ENCODE measurements around the gene CCDC187. TPM values are rescaled to one million over a fixed set of nuclear protein-coding genes. Genes with fewer than 3 reads are reported as not detected.

CCDC187 gene
- total RNA-seq, 1 donor from 2014 or later = not detected

- H3K27ac Mint-ChIP-seq = no peak overlapping the region
- H3K4me3 ChIP-seq = no peak overlapping the region
- H3K4me2 ChIP-seq = no peak overlapping the region
- H3K27ac ChIP-seq = no peak overlapping the region
- no peaks in the 10 kb centered on the region for H3K36me3 Mint-ChIP-seq
- H3K27me3 ChIP-seq = no peaks in the 10 kb centered on the region
- DNase-seq (ENCODE audit: low spot score) = no peak
- H4K20me1 ChIP-seq (ENCODE audit: low read depth) = no peaks in the 10 kb centered on the region
- H3K4me1 ChIP-seq = peaks cover 3% of the 10 kb centered on the region
- H3K79me2 ChIP-seq (ENCODE audit: low read depth) = no peaks in the 10 kb centered on the region
- TF ChIP-seq EZH2 (IDR thresholded peaks at IDR 0.05) (no peak), EZH2phosphoT487 (IDR thresholded peaks at IDR 0.05) (no peak), CTCF (IDR thresholded peaks at IDR 0.05) (no peak)
- H3K36me3 ChIP-seq = no peaks in the 10 kb centered on the region
- no peaks in the 10 kb centered on the region for H3K27me3 Mint-ChIP-seq (ENCODE audit: insufficient read depth, low read depth)
- no peaks in the 10 kb centered on the region for H3K9me3 ChIP-seq (ENCODE audit: low read depth)
- H3F3A ChIP-seq (ENCODE audit: low read depth) = peaks cover 1% of the 10 kb centered on the region
- H3K4me1 Mint-ChIP-seq = no peaks in the 10 kb centered on the region
- H3K9me3 Mint-ChIP-seq = no peaks in the 10 kb centered on the region
- H2AFZ ChIP-seq (replicated peaks) = no peak overlapping the region
- no peak overlapping the region for H3K4me3 Mint-ChIP-seq
- no peak overlapping the region for H3K9ac ChIP-seq
These were observed 47.4 kb upstream of the CCDC187 start for GRCh38 chr9:136351252-136351800.

- H2AFZ ChIP-seq (replicated peaks) = no peak overlapping the region
- no peak overlapping the region for H3K4me3 ChIP-seq
- H3K4me1 ChIP-seq = peaks cover 12% of the 10 kb centered on the region
- TF ChIP-seq EZH2 (IDR thresholded peaks at IDR 0.05) = no peak
- TF ChIP-seq EZH2phosphoT487 (IDR thresholded peaks at IDR 0.05) = no peak
- TF ChIP-seq CTCF (IDR thresholded peaks at IDR 0.05) = no peak
- H3K79me2 ChIP-seq (ENCODE audit: low read depth) = no peaks in the 10 kb centered on the region
- H3K4me2 ChIP-seq = no peak overlapping the region
- H4K20me1 ChIP-seq (ENCODE audit: low read depth) = no peaks in the 10 kb centered on the region
- H3F3A ChIP-seq (ENCODE audit: low read depth) = peaks cover 9% of the 10 kb centered on the region
- Mint-ChIP-seq H3K4me3 (no peak overlapping the region), H3K4me1 (peaks cover 3% of the 10 kb centered on the region), H3K27me3 (ENCODE audit: insufficient read depth, low read depth) (peaks cover 4% of the 10 kb centered on the region), H3K27ac (no peak overlapping the region), H3K36me3 (no peaks in the 10 kb centered on the region), H3K9me3 (no peaks in the 10 kb centered on the region)
- DNase-seq (ENCODE audit: low spot score) = no peak
- no peak overlapping the region for H3K27ac ChIP-seq
- no peaks in the 10 kb centered on the region for H3K9me3 ChIP-seq (ENCODE audit: low read depth)
- H3K36me3 ChIP-seq = no peaks in the 10 kb centered on the region
- no peak overlapping the region for H3K9ac ChIP-seq
- no peaks in the 10 kb centered on the region for H3K27me3 ChIP-seq
These were observed 45.7 kb upstream of the CCDC187 start for GRCh38 chr9:136349546-136349945.

- H3K9me3 Mint-ChIP-seq = no peaks in the 10 kb centered on the region
- no peaks in the 10 kb centered on the region for H3K27me3 ChIP-seq
- no peak overlapping the region for H3K27ac ChIP-seq
- H2AFZ ChIP-seq (replicated peaks) = no peak overlapping the region
- no peak overlapping the region for H3K4me2 ChIP-seq
- H3K36me3 Mint-ChIP-seq = no peaks in the 10 kb centered on the region
- H3K4me1 Mint-ChIP-seq = peaks cover 3% of the 10 kb centered on the region
- H3K9ac ChIP-seq = no peak overlapping the region
- no peaks in the 10 kb centered on the region for H3K9me3 ChIP-seq (ENCODE audit: low read depth)
- no peak for DNase-seq (ENCODE audit: low spot score)
- H3K4me3 ChIP-seq = no peak overlapping the region
- peaks cover 11% of the 10 kb centered on the region for H3F3A ChIP-seq (ENCODE audit: low read depth)
- no peak for TF ChIP-seq CTCF (IDR thresholded peaks at IDR 0.05)
- no peak for TF ChIP-seq EZH2 (IDR thresholded peaks at IDR 0.05)
- TF ChIP-seq EZH2phosphoT487 (IDR thresholded peaks at IDR 0.05) = no peak
- peaks cover 4% of the 10 kb centered on the region for H3K27me3 Mint-ChIP-seq (ENCODE audit: insufficient read depth, low read depth)
- peaks cover 12% of the 10 kb centered on the region for H3K4me1 ChIP-seq
- H3K4me3 Mint-ChIP-seq = no peak overlapping the region
- H4K20me1 ChIP-seq (ENCODE audit: low read depth) = no peaks in the 10 kb centered on the region
- no peaks in the 10 kb centered on the region for H3K36me3 ChIP-seq
- H3K79me2 ChIP-seq (ENCODE audit: low read depth) = no peaks in the 10 kb centered on the region
- H3K27ac Mint-ChIP-seq = peak overlapping the region; percentile 53
These were observed 44.8 kb upstream of the CCDC187 start for GRCh38 chr9:136348691-136349090.
